ENCODE data around the gene PODNL1. TPM values are rescaled to one million over a fixed set of nuclear protein-coding genes. Genes with fewer than 3 reads are reported as not detected.

Gene PODNL1
- total and polyA plus RNA-seq, 2 experiments from 2014 or later = 0.17 to 2.4 TPM

GRCh38 chr19:13962699-13963602 lies 24.7 kb upstream of the PODNL1 start:
- 82% methylated on average over 26 of the region's 89 CpGs for WGBS (ENCODE audit: low lambda C conversion rate, missing lambda C conversion rate)
- H2AFZ ChIP-seq = no peak overlapping the region

GRCh38 chr19:13961826-13962698 lies 23.8 kb upstream of the PODNL1 start:
- no peaks in the 10 kb centered on the region for H3K9me3 ChIP-seq (ENCODE audit: low read depth)
- TF ChIP-seq EZH2phosphoT487 (IDR thresholded peaks at IDR 0.05; ENCODE audit: low read depth, severe bottlenecking, unreplicated experiment) (no peak), CTCF (IDR thresholded peaks at IDR 0.05; ENCODE audit: poor library complexity) (no peak), EZH2 (IDR thresholded peaks at IDR 0.05; ENCODE audit: borderline replicate concordance) (no peak)
- no peaks in the 10 kb centered on the region for H3K9me2 ChIP-seq (replicated peaks; ENCODE audit: insufficient read depth)
- H3K4me1 ChIP-seq (ENCODE audit: insufficient read depth) = no peaks in the 10 kb centered on the region
- no peak overlapping the region for H3K27ac ChIP-seq
- no peak overlapping the region for H3K4me2 ChIP-seq
- no peaks in the 10 kb centered on the region for H3K79me2 ChIP-seq
- H3K27me3 ChIP-seq = no peaks in the 10 kb centered on the region
- H4K20me1 ChIP-seq (ENCODE audit: insufficient read depth, poor library complexity, severe bottlenecking) = no peaks in the 10 kb centered on the region
- H2AFZ ChIP-seq = no peak overlapping the region
- H3K4me3 ChIP-seq = no peak overlapping the region
- H3K36me3 ChIP-seq (replicated peaks; ENCODE audit: insufficient read depth, low read depth) = no peaks in the 10 kb centered on the region
- peak; percentile 16 for DNase-seq (ENCODE audit: low spot score)
- 82% methylated on average over 31 of the region's 55 CpGs for WGBS (ENCODE audit: low lambda C conversion rate, missing lambda C conversion rate)

More at GRCh38 chr19:13962699-13963602, 24.7 kb upstream of the PODNL1 start:
- H4K20me1 ChIP-seq (ENCODE audit: insufficient read depth, poor library complexity, severe bottlenecking) = no peaks in the 10 kb centered on the region
- no peaks in the 10 kb centered on the region for H3K9me3 ChIP-seq (ENCODE audit: low read depth)
- peak; percentile 12 for DNase-seq (ENCODE audit: low spot score)
- H3K4me3 ChIP-seq = no peak overlapping the region
- H3K4me2 ChIP-seq = no peak overlapping the region
- H3K79me2 ChIP-seq = no peaks in the 10 kb centered on the region
- no peak for TF ChIP-seq CTCF (IDR thresholded peaks at IDR 0.05; ENCODE audit: poor library complexity)
- no peak for TF ChIP-seq EZH2phosphoT487 (IDR thresholded peaks at IDR 0.05; ENCODE audit: low read depth, severe bottlenecking, unreplicated experiment)
- TF ChIP-seq EZH2 (IDR thresholded peaks at IDR 0.05; ENCODE audit: borderline replicate concordance) = no peak
- no peak overlapping the region for H3K27ac ChIP-seq
- H3K27me3 ChIP-seq = no peaks in the 10 kb centered on the region
- no peaks in the 10 kb centered on the region for H3K4me1 ChIP-seq (ENCODE audit: insufficient read depth)
- no peaks in the 10 kb centered on the region for H3K9me2 ChIP-seq (replicated peaks; ENCODE audit: insufficient read depth)
- no peaks in the 10 kb centered on the region for H3K36me3 ChIP-seq (replicated peaks; ENCODE audit: insufficient read depth, low read depth)

- no peaks in the 10 kb centered on the region for H3K27me3 ChIP-seq
- no peaks in the 10 kb centered on the region for H3K79me2 ChIP-seq
- TF ChIP-seq EZH2 (IDR thresholded peaks at IDR 0.05; ENCODE audit: borderline replicate concordance) = no peak
- TF ChIP-seq CTCF (IDR thresholded peaks at IDR 0.05; ENCODE audit: poor library complexity) = no peak
- no peak for TF ChIP-seq EZH2phosphoT487 (IDR thresholded peaks at IDR 0.05; ENCODE audit: low read depth, severe bottlenecking, unreplicated experiment)
- H3K9me2 ChIP-seq (replicated peaks; ENCODE audit: insufficient read depth) = no peaks in the 10 kb centered on the region
- H3K27ac ChIP-seq = no peak overlapping the region
- no peak overlapping the region for H3K4me2 ChIP-seq
- H4K20me1 ChIP-seq (ENCODE audit: insufficient read depth, poor library complexity, severe bottlenecking) = no peaks in the 10 kb centered on the region
- H3K4me1 ChIP-seq (ENCODE audit: insufficient read depth) = no peaks in the 10 kb centered on the region
- H3K4me3 ChIP-seq = no peak overlapping the region
- peak; percentile 5 for DNase-seq (ENCODE audit: low spot score)
- H3K9me3 ChIP-seq (ENCODE audit: low read depth) = no peaks in the 10 kb centered on the region
- WGBS (ENCODE audit: low lambda C conversion rate, missing lambda C conversion rate) = 91% methylated on average over 35 of the region's 39 CpGs
- no peak overlapping the region for H2AFZ ChIP-seq
- H3K36me3 ChIP-seq (replicated peaks; ENCODE audit: insufficient read depth, low read depth) = no peaks in the 10 kb centered on the region
Observed at GRCh38 chr19:13960863-13961784, 22.9 kb upstream of the PODNL1 start.
